ENCODE measurements around the gene RASA4B. TPM values are rescaled to one million over a fixed set of nuclear protein-coding genes. Genes with fewer than 3 reads are reported as not detected.
"Not testable (repeated sequence)": the region's sequence is repeated elsewhere in the genome, so short reads cannot be mapped to it uniquely, and the experiment has no call there.

The RASA4B gene
- total RNA-seq, 1 donor from 2014 or later = 6.2 TPM

DNA sequence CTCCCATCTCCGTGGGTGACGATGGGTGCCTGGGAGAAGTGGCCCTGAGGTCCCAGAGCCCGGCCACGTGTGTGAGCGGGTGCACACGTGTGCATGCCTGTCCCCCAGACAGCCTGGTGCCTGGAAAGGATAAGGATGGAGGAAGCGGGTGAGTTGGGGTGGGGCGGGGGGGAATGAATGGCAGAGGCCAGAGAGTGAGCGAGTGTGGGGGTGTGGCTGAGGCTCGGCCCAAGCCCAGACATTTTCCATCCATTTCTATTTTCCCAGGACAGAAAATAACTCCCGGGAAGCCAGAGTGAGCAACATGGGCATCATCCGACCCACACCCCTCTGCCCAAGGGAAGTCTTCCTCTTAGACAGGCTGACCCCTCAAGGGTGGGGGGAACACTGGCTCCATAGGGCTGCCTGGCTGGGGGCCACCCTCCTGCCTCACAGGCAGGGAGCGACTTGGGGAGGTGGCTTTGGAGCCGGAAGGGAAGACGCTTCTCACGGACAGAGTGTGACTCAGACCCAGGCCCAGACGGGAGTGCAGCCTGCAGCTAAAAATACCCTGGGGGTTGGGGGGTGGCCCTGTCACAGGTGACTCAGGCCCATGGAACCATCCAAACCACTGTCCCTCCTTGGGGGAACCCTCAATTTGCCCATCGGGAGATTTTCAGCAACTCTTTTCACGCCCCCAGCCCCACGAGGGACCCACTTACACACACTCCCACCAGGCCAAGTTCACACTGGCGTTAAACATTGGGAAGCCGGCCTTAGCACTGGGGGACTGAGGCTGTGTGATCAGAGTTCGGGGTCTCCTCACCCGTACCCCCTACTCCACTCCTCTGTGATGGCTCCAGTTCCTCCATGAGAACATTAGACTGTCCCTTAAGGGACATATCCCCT is 12.0 kb downstream of the RASA4B start:
- H3K4me3 Mint-ChIP-seq (ENCODE audit: unreplicated experiment); DNase-seq (ENCODE audit: low spot score): not testable (repeated sequence)

DNA sequence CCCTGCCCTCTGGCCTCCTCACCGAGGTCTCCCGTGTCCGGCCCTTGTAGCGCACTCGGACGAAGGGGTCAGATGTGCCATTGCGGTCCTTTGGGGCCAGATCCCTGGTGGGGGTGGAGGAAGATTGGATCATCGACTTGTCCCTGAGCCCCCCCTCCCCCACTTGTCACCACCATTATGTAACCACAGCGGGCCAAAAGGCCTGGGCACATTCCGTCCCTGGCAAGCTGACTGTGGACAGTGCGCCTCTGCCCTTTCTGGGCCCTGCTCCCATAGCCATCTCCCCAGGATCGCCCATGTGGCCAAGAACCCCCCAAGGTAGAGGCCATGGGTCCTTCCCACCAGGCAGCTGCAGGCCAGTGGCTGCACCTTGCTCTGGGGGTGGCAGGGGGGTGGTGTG is 14.4 kb downstream of the RASA4B start:
- H3K27ac Mint-ChIP-seq (ENCODE audit: unreplicated experiment); H3K4me1 Mint-ChIP-seq (ENCODE audit: unreplicated experiment); H3K9me3 Mint-ChIP-seq (ENCODE audit: unreplicated experiment): not testable (repeated sequence)

More for the DNA sequence above, 12.0 kb downstream of the RASA4B start:
- H3K27me3 Mint-ChIP-seq (ENCODE audit: unreplicated experiment); H3K9me3 Mint-ChIP-seq (ENCODE audit: unreplicated experiment); H3K36me3 Mint-ChIP-seq (ENCODE audit: low read depth, unreplicated experiment); H3K4me1 Mint-ChIP-seq (ENCODE audit: unreplicated experiment); H3K27ac Mint-ChIP-seq (ENCODE audit: unreplicated experiment): not testable (repeated sequence)

DNA sequence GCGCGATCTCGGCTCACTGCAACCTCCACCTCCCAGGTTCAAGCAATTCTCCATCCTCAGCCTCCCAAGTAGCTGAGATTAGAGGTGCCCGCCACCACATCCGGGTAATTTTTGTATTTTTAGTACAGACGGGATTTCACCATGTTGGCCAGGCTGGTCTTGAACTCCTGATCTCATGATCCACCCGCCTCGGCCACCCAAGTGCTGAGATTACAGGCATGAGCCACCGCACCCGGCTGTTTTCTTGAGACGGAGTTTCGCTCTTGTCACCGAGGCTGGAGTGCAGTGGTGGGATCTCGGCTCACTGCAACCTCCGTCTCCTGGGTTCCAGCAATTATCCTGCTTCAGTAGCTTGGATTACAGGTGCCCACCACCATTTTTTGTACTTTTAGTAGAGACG is 19.3 kb downstream of the RASA4B start:
- H3K27me3 Mint-ChIP-seq (ENCODE audit: unreplicated experiment); H3K9me3 Mint-ChIP-seq (ENCODE audit: unreplicated experiment); H3K4me3 Mint-ChIP-seq (ENCODE audit: unreplicated experiment); H3K4me1 Mint-ChIP-seq (ENCODE audit: unreplicated experiment); DNase-seq (ENCODE audit: low spot score); H3K27ac Mint-ChIP-seq (ENCODE audit: unreplicated experiment); H3K36me3 Mint-ChIP-seq (ENCODE audit: low read depth, unreplicated experiment): not testable (repeated sequence)

More for the DNA sequence above, 14.4 kb downstream of the RASA4B start:
- H3K36me3 Mint-ChIP-seq (ENCODE audit: low read depth, unreplicated experiment); H3K27me3 Mint-ChIP-seq (ENCODE audit: unreplicated experiment); H3K4me3 Mint-ChIP-seq (ENCODE audit: unreplicated experiment); DNase-seq (ENCODE audit: low spot score): not testable (repeated sequence)

DNA sequence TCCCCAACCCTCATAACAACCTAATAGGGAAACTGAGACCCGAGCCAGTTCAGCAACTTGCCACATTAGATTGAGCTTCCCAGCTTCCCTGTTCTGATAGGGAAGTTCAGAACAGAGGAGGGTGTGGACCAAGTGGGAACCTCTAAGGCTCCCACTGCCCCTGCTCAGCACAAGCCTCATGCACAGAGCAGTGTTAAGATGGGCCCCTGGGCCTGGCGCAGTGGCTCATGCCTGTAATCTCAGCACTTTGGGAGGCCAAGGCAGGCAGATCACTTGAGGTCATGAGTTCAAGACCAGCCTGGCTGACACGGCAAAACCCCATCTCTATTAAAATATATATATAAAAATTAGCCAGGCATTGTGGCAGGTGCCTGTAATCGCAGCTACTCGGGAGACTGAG is 20.3 kb downstream of the RASA4B start:
- not testable (repeated sequence) for H3K27ac Mint-ChIP-seq (ENCODE audit: unreplicated experiment); DNase-seq (ENCODE audit: low spot score); H3K4me1 Mint-ChIP-seq (ENCODE audit: unreplicated experiment); H3K4me3 Mint-ChIP-seq (ENCODE audit: unreplicated experiment); H3K27me3 Mint-ChIP-seq (ENCODE audit: unreplicated experiment); H3K9me3 Mint-ChIP-seq (ENCODE audit: unreplicated experiment); H3K36me3 Mint-ChIP-seq (ENCODE audit: low read depth, unreplicated experiment)

DNA sequence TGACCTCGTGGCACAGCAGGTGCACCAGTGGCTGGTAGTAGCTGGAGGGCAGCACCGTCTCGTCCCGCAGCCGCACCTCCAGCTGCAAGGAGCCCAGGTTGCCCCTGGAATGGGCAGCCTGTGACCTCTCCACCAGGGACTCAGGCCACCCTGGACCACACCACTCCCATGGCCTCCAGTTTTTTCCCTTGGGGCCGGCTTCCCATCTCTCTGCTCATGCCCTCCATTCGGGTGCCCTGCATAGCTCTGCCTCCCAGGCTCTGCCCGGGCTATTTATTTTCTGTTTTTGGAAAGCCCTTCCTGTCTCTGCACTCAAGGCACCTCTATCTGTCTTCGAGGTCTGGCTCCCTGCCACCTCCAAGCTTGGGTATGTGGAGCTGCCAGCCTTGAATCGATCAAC is 20.7 kb downstream of the RASA4B start:
- not testable (repeated sequence) for H3K9me3 Mint-ChIP-seq (ENCODE audit: unreplicated experiment); H3K4me1 Mint-ChIP-seq (ENCODE audit: unreplicated experiment); H3K36me3 Mint-ChIP-seq (ENCODE audit: low read depth, unreplicated experiment); DNase-seq (ENCODE audit: low spot score); H3K27ac Mint-ChIP-seq (ENCODE audit: unreplicated experiment); H3K27me3 Mint-ChIP-seq (ENCODE audit: unreplicated experiment); H3K4me3 Mint-ChIP-seq (ENCODE audit: unreplicated experiment)

DNA sequence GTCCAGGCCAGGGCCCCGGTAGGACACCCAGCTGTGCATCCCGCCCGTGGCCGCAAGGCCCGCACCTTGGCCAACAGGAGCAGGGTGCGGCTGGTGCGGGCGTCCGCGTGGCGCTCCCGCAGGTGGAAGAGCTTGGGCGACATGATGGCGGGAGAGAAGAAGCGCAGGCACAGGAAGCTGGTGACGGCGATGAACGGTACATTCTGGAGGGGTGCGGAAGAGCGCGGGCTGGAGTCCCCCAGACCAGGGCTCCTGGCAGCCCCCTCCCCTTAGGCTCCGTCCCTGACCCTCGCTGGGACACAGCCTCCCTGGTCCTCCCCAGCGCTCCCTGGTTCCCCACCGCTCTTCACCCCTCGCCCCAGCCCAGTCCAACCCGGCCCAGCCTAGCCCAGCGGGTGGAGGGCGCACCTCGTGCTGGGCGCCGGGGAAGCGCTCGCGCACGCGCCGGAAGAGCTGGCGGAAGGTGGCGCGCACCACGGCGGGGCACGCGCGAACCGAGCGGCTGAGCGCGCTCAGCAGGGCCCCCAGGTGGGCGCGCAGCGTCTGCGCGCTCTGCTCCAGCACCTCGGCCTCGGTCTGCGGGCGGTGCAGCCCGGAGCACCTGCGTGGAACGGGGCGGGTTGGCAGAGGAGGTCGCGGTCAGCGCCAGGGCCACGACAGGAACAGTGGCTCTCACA is 23.0 kb downstream of the RASA4B start:
- not testable (repeated sequence) for DNase-seq (ENCODE audit: low spot score); H3K9me3 Mint-ChIP-seq (ENCODE audit: unreplicated experiment); H3K27me3 Mint-ChIP-seq (ENCODE audit: unreplicated experiment); H3K36me3 Mint-ChIP-seq (ENCODE audit: low read depth, unreplicated experiment); H3K27ac Mint-ChIP-seq (ENCODE audit: unreplicated experiment); H3K4me3 Mint-ChIP-seq (ENCODE audit: unreplicated experiment); H3K4me1 Mint-ChIP-seq (ENCODE audit: unreplicated experiment)

DNA sequence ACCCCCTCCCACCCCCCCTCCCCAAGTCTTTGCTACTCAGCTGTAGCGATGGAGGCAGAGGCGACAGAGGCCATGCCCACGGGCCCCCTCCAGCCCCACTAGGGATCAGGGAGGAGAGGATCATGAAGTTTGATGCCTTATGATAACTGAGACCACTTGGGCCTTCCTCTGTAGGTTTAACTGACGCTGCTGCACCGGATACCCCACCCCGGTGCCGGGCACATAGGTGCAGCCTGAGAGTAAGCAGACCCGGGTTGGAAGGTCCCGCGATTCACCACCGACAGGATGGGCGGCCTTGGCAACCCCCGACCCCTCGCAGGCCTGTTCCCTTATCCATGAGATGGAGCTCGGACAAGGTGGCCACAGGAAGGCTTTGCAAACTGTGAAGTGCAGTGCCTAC is 23.6 kb downstream of the RASA4B start:
- not testable (repeated sequence) for H3K9me3 Mint-ChIP-seq (ENCODE audit: unreplicated experiment); H3K4me3 Mint-ChIP-seq (ENCODE audit: unreplicated experiment); H3K27me3 Mint-ChIP-seq (ENCODE audit: unreplicated experiment); H3K27ac Mint-ChIP-seq (ENCODE audit: unreplicated experiment); DNase-seq (ENCODE audit: low spot score); H3K36me3 Mint-ChIP-seq (ENCODE audit: low read depth, unreplicated experiment); H3K4me1 Mint-ChIP-seq (ENCODE audit: unreplicated experiment)

DNA sequence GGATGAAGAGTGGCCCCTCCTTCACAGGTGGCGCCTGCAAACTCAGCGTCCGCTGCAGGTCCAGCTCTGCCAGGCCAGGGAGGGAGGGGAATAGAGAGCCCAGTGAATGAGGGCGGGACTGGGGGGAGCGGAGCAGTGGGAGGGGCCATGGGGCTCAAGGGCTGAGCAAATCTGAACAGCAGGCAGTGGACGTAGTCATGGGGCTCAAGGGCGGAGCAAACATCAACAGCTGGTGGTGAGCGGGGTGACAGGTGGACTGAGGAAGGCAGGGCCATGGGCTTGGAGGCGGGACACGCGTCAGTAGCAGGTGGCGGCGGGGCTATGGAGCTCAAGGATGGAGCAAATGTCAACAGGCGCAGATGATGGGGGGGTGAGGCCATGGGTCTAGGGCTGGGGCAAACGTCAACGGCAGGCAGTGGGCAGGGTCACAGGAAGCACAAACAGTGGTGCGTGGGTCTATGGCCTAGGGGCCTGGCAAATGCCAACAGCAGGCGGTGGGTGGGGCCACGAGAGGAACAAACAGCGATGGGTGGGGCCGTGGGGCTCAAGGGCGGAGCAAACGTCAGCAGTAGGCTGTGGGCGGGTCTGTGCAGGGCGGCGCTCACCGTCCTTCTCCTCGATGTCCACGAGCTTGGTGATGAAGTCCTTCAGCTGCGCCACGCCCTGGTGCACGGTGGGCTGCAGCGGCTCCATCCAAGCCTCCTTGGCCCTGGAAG is 24.2 kb downstream of the RASA4B start:
- not testable (repeated sequence) for DNase-seq (ENCODE audit: low spot score); H3K4me1 Mint-ChIP-seq (ENCODE audit: unreplicated experiment); H3K36me3 Mint-ChIP-seq (ENCODE audit: low read depth, unreplicated experiment); H3K4me3 Mint-ChIP-seq (ENCODE audit: unreplicated experiment); H3K27me3 Mint-ChIP-seq (ENCODE audit: unreplicated experiment); H3K9me3 Mint-ChIP-seq (ENCODE audit: unreplicated experiment); H3K27ac Mint-ChIP-seq (ENCODE audit: unreplicated experiment)

DNA sequence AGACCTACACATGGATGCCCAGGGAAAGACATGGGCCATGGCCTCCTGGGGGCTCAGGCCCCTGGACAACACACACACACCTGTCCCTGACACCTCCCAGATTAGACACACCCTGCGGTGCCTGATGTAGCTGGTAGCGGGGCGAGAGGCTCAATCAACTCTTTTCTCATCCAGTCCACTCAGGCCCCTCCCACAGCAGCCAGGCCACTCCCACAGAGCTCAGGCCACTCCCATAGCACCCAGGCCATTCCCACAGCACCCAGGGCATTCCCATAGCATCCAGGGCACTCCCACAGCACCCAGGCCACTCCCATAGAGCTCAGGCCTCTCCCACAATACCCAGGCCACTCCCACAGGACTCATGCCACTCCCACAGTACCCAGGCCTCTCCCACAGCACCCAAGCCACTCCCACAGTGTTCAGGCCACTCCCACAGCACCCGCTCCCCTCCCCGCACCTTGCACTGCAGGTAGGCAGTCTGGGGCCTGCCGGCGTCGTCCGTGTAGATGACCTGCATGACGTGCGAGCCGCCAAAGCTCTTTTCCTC is 27.0 kb downstream of the RASA4B start:
- not testable (repeated sequence) for H3K4me3 Mint-ChIP-seq (ENCODE audit: unreplicated experiment); H3K27me3 Mint-ChIP-seq (ENCODE audit: unreplicated experiment); H3K36me3 Mint-ChIP-seq (ENCODE audit: low read depth, unreplicated experiment); H3K27ac Mint-ChIP-seq (ENCODE audit: unreplicated experiment); H3K4me1 Mint-ChIP-seq (ENCODE audit: unreplicated experiment); DNase-seq (ENCODE audit: low spot score); H3K9me3 Mint-ChIP-seq (ENCODE audit: unreplicated experiment)

DNA sequence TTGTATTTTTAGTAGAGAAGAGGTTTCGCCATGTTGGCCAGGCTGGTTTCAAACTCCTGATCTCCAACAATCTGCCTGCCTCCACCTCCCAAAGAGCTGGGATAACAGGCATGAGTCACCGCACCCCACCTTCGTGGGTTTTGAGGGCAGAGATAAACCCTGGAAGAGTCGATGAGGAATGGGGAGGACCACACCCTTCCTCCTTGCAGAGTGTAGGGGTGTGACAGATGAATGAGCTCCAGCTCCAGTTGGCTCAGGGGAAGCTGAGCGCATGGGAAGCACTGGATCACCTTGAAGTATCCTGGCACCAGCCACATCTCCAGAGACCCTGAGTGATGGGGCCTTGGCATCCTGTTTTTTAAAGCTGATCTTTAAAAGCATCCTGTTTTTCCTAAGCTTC is 33.3 kb downstream of the RASA4B start:
- H3K9me3 Mint-ChIP-seq (ENCODE audit: unreplicated experiment); H3K27me3 Mint-ChIP-seq (ENCODE audit: unreplicated experiment); DNase-seq (ENCODE audit: low spot score); H3K27ac Mint-ChIP-seq (ENCODE audit: unreplicated experiment); H3K4me1 Mint-ChIP-seq (ENCODE audit: unreplicated experiment); H3K4me3 Mint-ChIP-seq (ENCODE audit: unreplicated experiment); H3K36me3 Mint-ChIP-seq (ENCODE audit: low read depth, unreplicated experiment): not testable (repeated sequence)

DNA sequence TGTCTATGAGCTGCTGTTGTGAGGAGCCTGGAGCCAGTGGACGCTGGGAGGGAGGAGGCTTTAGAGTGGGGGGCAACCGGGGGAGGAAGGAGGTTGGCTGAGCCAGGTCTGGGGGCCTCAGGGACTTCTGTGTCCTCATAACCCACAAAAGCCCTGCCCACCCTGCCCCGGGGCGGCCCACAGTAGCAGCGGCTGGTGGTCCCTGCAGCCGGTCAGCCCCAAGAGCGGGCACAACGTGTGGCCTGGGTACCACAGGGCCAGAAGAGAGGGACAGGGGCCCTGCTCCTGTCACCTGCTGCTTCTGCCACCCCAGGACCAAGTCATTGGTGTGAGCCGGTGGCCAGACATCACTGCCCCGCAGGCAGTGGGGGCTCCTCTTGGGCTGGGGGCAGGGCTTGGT is 35.6 kb downstream of the RASA4B start:
- not testable (repeated sequence) for H3K4me3 Mint-ChIP-seq (ENCODE audit: unreplicated experiment); H3K9me3 Mint-ChIP-seq (ENCODE audit: unreplicated experiment); H3K4me1 Mint-ChIP-seq (ENCODE audit: unreplicated experiment); H3K36me3 Mint-ChIP-seq (ENCODE audit: low read depth, unreplicated experiment); H3K27ac Mint-ChIP-seq (ENCODE audit: unreplicated experiment); DNase-seq (ENCODE audit: low spot score); H3K27me3 Mint-ChIP-seq (ENCODE audit: unreplicated experiment)
